ENCODE data around the gene RBM43.

GRCh38 chr2:151217343-151217742, 44.3 kb downstream of the RBM43 start:
- TF ChIP-seq POLR2A (IDR thresholded peaks at IDR 0.05) (no peak), POLR2AphosphoS5 (IDR thresholded peaks at IDR 0.05) (no peak), EP300 (IDR thresholded peaks at IDR 0.05) (no peak)
- TF ChIP-seq, protein P1, sequence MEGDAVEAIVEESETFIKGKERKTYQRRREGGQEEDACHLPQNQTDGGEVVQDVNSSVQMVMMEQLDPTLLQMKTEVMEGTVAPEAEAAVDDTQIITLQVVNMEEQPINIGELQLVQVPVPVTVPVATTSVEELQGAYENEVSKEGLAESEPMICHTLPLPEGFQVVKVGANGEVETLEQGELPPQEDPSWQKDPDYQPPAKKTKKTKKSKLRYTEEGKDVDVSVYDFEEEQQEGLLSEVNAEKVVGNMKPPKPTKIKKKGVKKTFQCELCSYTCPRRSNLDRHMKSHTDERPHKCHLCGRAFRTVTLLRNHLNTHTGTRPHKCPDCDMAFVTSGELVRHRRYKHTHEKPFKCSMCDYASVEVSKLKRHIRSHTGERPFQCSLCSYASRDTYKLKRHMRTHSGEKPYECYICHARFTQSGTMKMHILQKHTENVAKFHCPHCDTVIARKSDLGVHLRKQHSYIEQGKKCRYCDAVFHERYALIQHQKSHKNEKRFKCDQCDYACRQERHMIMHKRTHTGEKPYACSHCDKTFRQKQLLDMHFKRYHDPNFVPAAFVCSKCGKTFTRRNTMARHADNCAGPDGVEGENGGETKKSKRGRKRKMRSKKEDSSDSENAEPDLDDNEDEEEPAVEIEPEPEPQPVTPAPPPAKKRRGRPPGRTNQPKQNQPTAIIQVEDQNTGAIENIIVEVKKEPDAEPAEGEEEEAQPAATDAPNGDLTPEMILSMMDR (IDR thresholded peaks at IDR 0.05), result no peak
